ENCODE data around the gene JMJD6.
A peak's percentile ranks its signal among the peaks of the same experiment; 100 is the strongest.

Gene JMJD6

GRCh38 chr17:76726231-76726775 lies at the start of gene JMJD6:
Gene JMJD6 (minus strand): TSS chr17:76726606. CDS start chr17:76726475, 131 bp downstream.
- Histone ChIP-seq H3K4me1 (ENCODE audit: control insufficient read depth in 1 of 2, insufficient read depth in 2 of 2, low read length in 2 of 2) (peaks cover 18 to 37% of the 10 kb centered on the region in 2 donors), H3K9me3 (ENCODE audit: control insufficient read depth in 1 of 2, low read length in 2 of 2) (no peaks in the 10 kb centered on the region)

DNA sequence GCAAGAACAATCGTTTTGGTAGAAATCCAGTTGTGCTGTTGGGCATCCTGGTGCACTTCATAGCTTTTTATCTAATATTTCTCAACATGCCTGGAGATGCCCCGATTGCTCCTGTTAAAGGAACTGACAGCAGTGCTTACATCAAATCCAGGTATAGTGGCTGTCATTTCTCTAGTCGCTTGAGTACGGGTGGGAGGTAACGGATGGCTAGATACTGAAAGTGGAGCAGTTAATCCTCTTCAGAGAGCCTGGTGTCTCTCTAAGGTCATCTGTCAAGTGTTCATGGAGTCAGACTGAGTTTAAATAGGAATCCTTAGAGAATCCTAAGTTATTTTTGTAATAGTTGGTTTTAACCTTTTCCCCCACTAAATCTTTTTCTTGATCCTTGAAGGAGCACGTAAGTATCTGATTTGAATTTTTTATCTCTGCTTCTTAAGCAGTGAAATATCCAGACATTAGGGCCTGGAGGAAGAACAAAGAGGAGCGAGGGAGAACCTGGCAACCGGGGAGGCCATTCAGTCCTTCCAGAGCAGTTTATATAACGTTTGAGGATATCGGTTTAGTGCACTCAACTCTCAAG lies 48.7 kb upstream of the JMJD6 start:
- no peaks in the 10 kb centered on the region for H3K27me3 ChIP-seq (ENCODE audit: control insufficient read depth in 1 of 2, insufficient read depth in 2 of 2, low read length in 2 of 2)
- H3K4me1 ChIP-seq (ENCODE audit: control insufficient read depth in 1 of 2, insufficient read depth in 2 of 2, low read length in 2 of 2) = no peaks in the 10 kb centered on the region
- H3K9ac ChIP-seq (ENCODE audit: low read depth in 1 of 2, low read length in 2 of 2) = no peak overlapping the region
- H3K4me3 ChIP-seq (ENCODE audit: low read depth in 1 of 2, low read length in 2 of 2) = no peak overlapping the region
- H3K27ac ChIP-seq (ENCODE audit: low read depth, low read length) = no peak overlapping the region
- no peaks in the 10 kb centered on the region for H3K9me3 ChIP-seq (ENCODE audit: control insufficient read depth in 1 of 2, low read length in 2 of 2)
- H3K36me3 ChIP-seq (ENCODE audit: control insufficient read depth in 1 of 2, insufficient read depth in 2 of 2, low read length in 2 of 2) = peaks cover 18 to 36% of the 10 kb centered on the region in 2 donors

More at GRCh38 chr17:76726231-76726775, at the start of gene JMJD6:
- Histone ChIP-seq H3K36me3 (ENCODE audit: control insufficient read depth in 1 of 2, insufficient read depth in 2 of 2, low read length in 2 of 2) (peaks cover 21 to 25% of the 10 kb centered on the region in 2 donors), H3K27ac (ENCODE audit: low read depth, low read length) (peak within 1 kb of the TSS; percentile 100), H3K9ac (ENCODE audit: low read depth in 1 of 2, low read length in 2 of 2) (peak within 1 kb of the TSS; percentile 96 to 98), H3K4me3 (ENCODE audit: low read depth in 1 of 2, low read length in 2 of 2) (peak within 1 kb of the TSS; percentile 83 to 89), H3K27me3 (ENCODE audit: control insufficient read depth in 1 of 2, insufficient read depth in 2 of 2, low read length in 2 of 2) (no peaks in the 10 kb centered on the region)

- Histone ChIP-seq H3K36me3 (ENCODE audit: control insufficient read depth in 1 of 2, insufficient read depth in 2 of 2, low read length in 2 of 2) (peaks cover 14 to 28% of the 10 kb centered on the region in 2 donors), H3K4me3 (ENCODE audit: low read depth in 1 of 2, low read length in 2 of 2) (no peak overlapping the region), H3K9me3 (ENCODE audit: control insufficient read depth in 1 of 2, low read length in 2 of 2) (no peaks in the 10 kb centered on the region), H3K4me1 (ENCODE audit: control insufficient read depth in 1 of 2, insufficient read depth in 2 of 2, low read length in 2 of 2) (no peaks in the 10 kb centered on the region), H3K9ac (ENCODE audit: low read depth in 1 of 2, low read length in 2 of 2) (no peak overlapping the region), H3K27me3 (ENCODE audit: control insufficient read depth in 1 of 2, insufficient read depth in 2 of 2, low read length in 2 of 2) (no peaks in the 10 kb centered on the region), H3K27ac (ENCODE audit: low read depth, low read length) (no peak overlapping the region)
Observed at GRCh38 chr17:76772842-76773525, 46.6 kb upstream of the JMJD6 start.

DNA sequence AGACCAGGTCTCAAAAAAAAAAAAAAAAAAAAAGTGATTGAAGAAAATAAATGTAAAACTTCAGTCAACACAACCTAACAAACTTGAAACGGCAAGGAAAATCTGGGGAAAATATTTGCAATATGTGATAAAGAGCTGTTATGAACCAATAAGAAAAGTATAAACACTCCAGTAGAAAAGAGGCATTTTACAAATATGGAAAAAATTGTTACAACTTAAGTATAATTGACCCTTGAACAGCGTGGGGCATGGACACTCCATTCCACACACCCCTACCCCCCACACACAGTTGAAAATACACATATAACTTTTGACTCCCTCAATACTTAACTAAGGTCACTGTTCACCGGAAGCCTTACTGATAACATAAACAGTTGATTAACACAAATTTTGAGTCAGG lies 32.2 kb upstream of the JMJD6 start:
- no peaks in the 10 kb centered on the region for H3K27me3 ChIP-seq (ENCODE audit: control insufficient read depth in 1 of 2, insufficient read depth in 2 of 2, low read length in 2 of 2)
- H3K36me3 ChIP-seq (ENCODE audit: control insufficient read depth in 1 of 2, insufficient read depth in 2 of 2, low read length in 2 of 2) = peaks cover 0 to 15% of the 10 kb centered on the region in 2 donors
- H3K27ac ChIP-seq (ENCODE audit: low read depth, low read length) = no peak overlapping the region
- H3K9ac ChIP-seq (ENCODE audit: low read depth in 1 of 2, low read length in 2 of 2) = no peak overlapping the region
- H3K4me1 ChIP-seq (ENCODE audit: control insufficient read depth in 1 of 2, insufficient read depth in 2 of 2, low read length in 2 of 2) = no peaks in the 10 kb centered on the region
- H3K4me3 ChIP-seq (ENCODE audit: low read depth in 1 of 2, low read length in 2 of 2) = no peak overlapping the region
- H3K9me3 ChIP-seq (ENCODE audit: control insufficient read depth in 1 of 2, low read length in 2 of 2) = no peaks in the 10 kb centered on the region

DNA sequence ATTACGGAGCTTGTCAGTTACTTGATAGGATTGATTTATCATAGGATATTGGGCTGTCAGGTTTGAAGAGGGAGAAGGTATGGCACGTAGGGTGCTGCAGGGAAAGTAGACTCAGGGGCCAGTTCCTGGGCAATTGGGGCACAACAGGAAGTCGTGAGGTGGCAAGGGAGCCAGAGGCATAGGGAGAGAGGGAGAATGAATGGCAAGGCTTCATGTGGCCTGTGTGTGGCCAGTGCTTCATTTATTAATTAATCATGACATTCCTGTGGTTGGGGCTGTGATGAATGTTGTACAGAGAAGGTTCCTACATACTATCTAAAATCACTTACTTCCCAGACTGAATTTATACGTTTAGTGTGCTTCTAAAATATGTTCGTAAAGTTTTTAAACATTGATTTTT lies 30.9 kb upstream of the JMJD6 start:
- H3K9me3 ChIP-seq (ENCODE audit: control insufficient read depth in 1 of 2, low read length in 2 of 2) = no peaks in the 10 kb centered on the region
- H3K27ac ChIP-seq (ENCODE audit: low read depth, low read length) = no peak overlapping the region
- peaks cover 0 to 15% of the 10 kb centered on the region in 2 donors for H3K36me3 ChIP-seq (ENCODE audit: control insufficient read depth in 1 of 2, insufficient read depth in 2 of 2, low read length in 2 of 2)
- no peak overlapping the region for H3K4me3 ChIP-seq (ENCODE audit: low read depth in 1 of 2, low read length in 2 of 2)
- no peaks in the 10 kb centered on the region for H3K27me3 ChIP-seq (ENCODE audit: control insufficient read depth in 1 of 2, insufficient read depth in 2 of 2, low read length in 2 of 2)
- H3K4me1 ChIP-seq (ENCODE audit: control insufficient read depth in 1 of 2, insufficient read depth in 2 of 2, low read length in 2 of 2) = no peaks in the 10 kb centered on the region
- H3K9ac ChIP-seq (ENCODE audit: low read depth in 1 of 2, low read length in 2 of 2) = no peak overlapping the region

DNA sequence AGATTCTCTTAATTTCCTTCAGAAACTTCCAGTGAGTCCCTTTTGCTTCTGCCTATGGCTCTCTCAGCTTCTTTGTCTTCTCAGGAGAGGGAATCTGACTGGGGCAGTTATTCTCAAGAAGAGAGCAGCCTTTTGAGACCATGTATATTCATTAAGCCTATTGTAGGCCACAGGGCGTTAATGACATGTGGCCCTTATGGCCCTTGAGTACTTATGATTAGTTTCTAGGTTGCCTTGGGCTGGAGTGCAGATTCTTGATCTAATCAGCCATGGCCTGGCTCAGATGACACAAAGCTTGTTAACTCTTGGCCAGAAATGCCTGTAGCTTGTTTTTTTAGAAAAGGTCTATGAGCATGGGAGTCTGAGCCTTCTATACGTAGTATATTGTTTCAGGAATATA lies 28.9 kb upstream of the JMJD6 start:
- no peak overlapping the region for H3K4me3 ChIP-seq (ENCODE audit: low read depth in 1 of 2, low read length in 2 of 2)
- no peaks in the 10 kb centered on the region for H3K27me3 ChIP-seq (ENCODE audit: control insufficient read depth in 1 of 2, insufficient read depth in 2 of 2, low read length in 2 of 2)
- no peaks in the 10 kb centered on the region for H3K4me1 ChIP-seq (ENCODE audit: control insufficient read depth in 1 of 2, insufficient read depth in 2 of 2, low read length in 2 of 2)
- H3K9ac ChIP-seq (ENCODE audit: low read depth in 1 of 2, low read length in 2 of 2) = no peak overlapping the region
- no peaks in the 10 kb centered on the region for H3K9me3 ChIP-seq (ENCODE audit: control insufficient read depth in 1 of 2, low read length in 2 of 2)
- H3K27ac ChIP-seq (ENCODE audit: low read depth, low read length) = no peak overlapping the region
- H3K36me3 ChIP-seq (ENCODE audit: control insufficient read depth in 1 of 2, insufficient read depth in 2 of 2, low read length in 2 of 2) = peaks cover 0 to 20% of the 10 kb centered on the region in 2 donors

DNA sequence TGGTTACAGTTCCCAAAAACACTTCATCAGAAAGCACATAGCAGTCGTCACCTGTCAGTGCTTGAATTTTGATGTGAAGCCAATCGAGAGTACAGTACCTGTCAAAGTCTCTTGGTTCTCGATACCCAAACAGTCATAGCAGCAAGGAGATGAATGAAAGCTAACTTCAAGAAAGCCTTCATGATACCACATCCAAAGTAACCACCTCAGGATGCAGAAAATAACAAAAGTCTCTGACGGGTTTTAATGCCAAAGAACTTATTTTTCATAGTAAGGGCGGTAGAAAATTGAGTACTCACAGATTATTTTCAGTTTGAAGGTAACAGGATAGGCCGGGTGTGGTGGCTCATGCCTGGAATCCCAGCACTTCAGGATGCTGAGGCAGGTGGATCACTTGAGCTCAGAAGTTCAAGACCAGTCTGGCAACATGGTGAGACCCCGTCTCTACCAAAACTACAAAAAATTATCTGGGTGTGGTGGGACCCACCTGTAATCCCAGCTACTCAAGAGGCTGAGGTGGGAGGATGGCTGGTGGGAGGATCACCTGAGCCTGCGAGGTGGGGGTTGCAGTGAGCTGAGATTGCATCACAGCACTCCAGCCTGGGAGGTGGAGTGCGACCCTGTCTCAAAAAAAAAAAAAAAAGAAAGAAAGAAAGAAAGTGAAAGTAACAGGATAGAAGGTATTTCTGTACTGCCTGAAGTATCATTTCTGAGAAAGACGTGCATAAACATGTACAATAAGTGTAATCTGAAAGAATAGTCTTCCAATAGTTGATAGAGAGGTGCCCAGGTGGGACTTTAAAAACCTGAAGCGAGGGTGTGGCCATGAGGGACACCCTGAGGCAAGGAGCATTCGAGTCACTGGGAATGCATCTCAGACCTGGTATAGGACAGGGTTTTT lies 26.9 kb upstream of the JMJD6 start:
- Histone ChIP-seq H3K4me1 (ENCODE audit: control insufficient read depth in 1 of 2, insufficient read depth in 2 of 2, low read length in 2 of 2) (no peaks in the 10 kb centered on the region), H3K27ac (ENCODE audit: low read depth, low read length) (no peak overlapping the region), H3K36me3 (ENCODE audit: control insufficient read depth in 1 of 2, insufficient read depth in 2 of 2, low read length in 2 of 2) (peaks cover 0 to 20% of the 10 kb centered on the region in 2 donors), H3K9ac (ENCODE audit: low read depth in 1 of 2, low read length in 2 of 2) (peak overlapping the region in 1 of 2 donors; percentile 28), H3K4me3 (ENCODE audit: low read depth in 1 of 2, low read length in 2 of 2) (peak overlapping the region; percentile 14 to 41), H3K27me3 (ENCODE audit: control insufficient read depth in 1 of 2, insufficient read depth in 2 of 2, low read length in 2 of 2) (no peaks in the 10 kb centered on the region), H3K9me3 (ENCODE audit: control insufficient read depth in 1 of 2, low read length in 2 of 2) (no peaks in the 10 kb centered on the region)

- Histone ChIP-seq H3K4me1 (ENCODE audit: control insufficient read depth in 1 of 2, insufficient read depth in 2 of 2, low read length in 2 of 2) (no peaks in the 10 kb centered on the region), H3K4me3 (ENCODE audit: low read depth in 1 of 2, low read length in 2 of 2) (no peak overlapping the region), H3K27me3 (ENCODE audit: control insufficient read depth in 1 of 2, insufficient read depth in 2 of 2, low read length in 2 of 2) (no peaks in the 10 kb centered on the region), H3K9me3 (ENCODE audit: control insufficient read depth in 1 of 2, low read length in 2 of 2) (no peaks in the 10 kb centered on the region), H3K36me3 (ENCODE audit: control insufficient read depth in 1 of 2, insufficient read depth in 2 of 2, low read length in 2 of 2) (peaks cover 0 to 15% of the 10 kb centered on the region in 2 donors), H3K9ac (ENCODE audit: low read depth in 1 of 2, low read length in 2 of 2) (no peak overlapping the region), H3K27ac (ENCODE audit: low read depth, low read length) (no peak overlapping the region)
Observed at GRCh38 chr17:76752006-76752405, 25.6 kb upstream of the JMJD6 start.

DNA sequence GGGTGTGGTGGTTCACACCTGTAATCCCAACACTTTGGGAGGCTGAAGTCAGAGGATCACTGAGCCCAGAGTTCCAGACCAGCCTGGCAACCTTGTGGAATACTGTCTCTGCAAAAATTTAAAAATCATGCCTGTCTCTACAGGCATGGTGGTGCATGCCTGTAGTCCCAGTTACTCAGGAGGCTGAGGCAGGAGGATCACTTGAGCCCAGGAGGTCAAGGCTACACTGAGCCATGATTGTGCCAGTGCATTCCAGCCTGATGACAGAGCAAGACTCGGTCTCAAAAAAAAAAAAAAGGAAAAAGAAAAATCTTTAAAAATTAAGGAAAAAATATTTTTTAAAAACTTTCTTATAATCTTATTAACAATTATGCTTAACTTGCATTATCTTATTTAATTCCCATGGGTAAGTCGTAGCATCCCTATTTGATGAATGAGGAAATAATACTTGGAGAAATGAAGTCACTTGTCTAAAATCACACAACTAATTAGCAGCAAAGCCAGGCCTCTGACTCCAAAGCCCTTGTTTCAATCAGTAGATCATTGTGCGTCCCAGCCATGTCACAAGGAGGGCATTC lies 25.1 kb upstream of the JMJD6 start:
- Histone ChIP-seq H3K4me3 (ENCODE audit: low read depth in 1 of 2, low read length in 2 of 2) (no peak overlapping the region), H3K36me3 (ENCODE audit: control insufficient read depth in 1 of 2, insufficient read depth in 2 of 2, low read length in 2 of 2) (peaks cover 1 to 13% of the 10 kb centered on the region in 2 donors), H3K27me3 (ENCODE audit: control insufficient read depth in 1 of 2, insufficient read depth in 2 of 2, low read length in 2 of 2) (no peaks in the 10 kb centered on the region), H3K9ac (ENCODE audit: low read depth in 1 of 2, low read length in 2 of 2) (no peak overlapping the region), H3K9me3 (ENCODE audit: control insufficient read depth in 1 of 2, low read length in 2 of 2) (no peaks in the 10 kb centered on the region), H3K27ac (ENCODE audit: low read depth, low read length) (no peak overlapping the region), H3K4me1 (ENCODE audit: control insufficient read depth in 1 of 2, insufficient read depth in 2 of 2, low read length in 2 of 2) (no peaks in the 10 kb centered on the region)
